Activated CD8-positive, alpha-beta T cell treated with anti-CD3 and anti-CD28 coated beads, Interleukin-2, amount 10 ng/mL, durations not matched to agents 7 days and 5 days (primary cell): ENCODE data around the gene BICC1. TPM values are rescaled to one million over a fixed set of nuclear protein-coding genes. Genes with fewer than 3 reads are reported as not detected.

Source experiments
- ATAC-seq: fragments of 150-1000 bp; cut with Tn5 transposase; one replicate; pipeline ENCODE4 v1.10.0; 2021; ENCODE audit warnings: moderate library complexity
- CTCF ChIA-PET: fragments of 350-600 bp; sonication (Branson Sonifier 250); formaldehyde crosslinking; loops from one replicate; lab custom pipeline; 2021; ENCODE audit warnings: antibody characterized with exemption; lab: Charles Lee
- POLR2A ChIA-PET: fragments of 350-600 bp; sonication (Branson Sonifier 250); formaldehyde crosslinking; loops from one replicate; lab custom pipeline; 2021; ENCODE audit warnings: antibody characterized with exemption; lab: Charles Lee
- DNase-seq: peaks from one replicate; pipeline ENCODE4 v3.0.0-alpha.2; 2020
- H3K27ac Mint-ChIP-seq: one replicate; pipeline ENCODE4 v1.8.0; 2021; ENCODE audit warnings: mild to moderate bottlenecking, mixed read lengths
- H3K27me3 Mint-ChIP-seq: one replicate; pipeline ENCODE4 v1.8.0; 2021; ENCODE audit warnings: low read depth, mixed read lengths
- H3K36me3 Mint-ChIP-seq: one replicate; pipeline ENCODE4 v1.8.0; 2021; ENCODE audit warnings: low read depth, mixed read lengths
- H3K4me1 Mint-ChIP-seq: one replicate; pipeline ENCODE4 v1.8.0; 2021; ENCODE audit warnings: low read depth, mixed read lengths
- H3K4me3 Mint-ChIP-seq: one replicate; pipeline ENCODE4 v1.8.0; 2021; ENCODE audit warnings: mild to moderate bottlenecking, mixed read lengths
- H3K9me3 Mint-ChIP-seq: one replicate; pipeline ENCODE4 v1.8.0; 2022; ENCODE audit warnings: mixed read lengths; ENCODE audit not compliant: insufficient read depth
- total RNA-seq, 2 experiments: library from RNA; stranded (reverse); gene quantifications; one replicate each; pipeline ENCODE4 v1.2.3, GENCODE V29; 2021

Gene BICC1
- total RNA-seq, 2 experiments from 2014 or later = not detected

GRCh38 chr10:58517081-58517480, 4.4 kb downstream of the BICC1 start:
- ChIA-PET POLR2A (no interaction called here), CTCF (interaction anchor here (0.9 kb wide), 1 partner anchor 217 kb away, joined by 3 read pairs; no protein-coding TSS in a partner anchor)
- Mint-ChIP-seq H3K27me3 (peaks cover 40% of the 10 kb centered on the region), H3K36me3 (no peaks in the 10 kb centered on the region), H3K4me3 (no peak overlapping the region), H3K4me1 (peaks cover 9% of the 10 kb centered on the region), H3K27ac (no peak overlapping the region), H3K9me3 (no peaks in the 10 kb centered on the region)
- ATAC-seq = no peak
- no peak for DNase-seq

GRCh38 chr10:58517491-58518355, 5.1 kb downstream of the BICC1 start:
- Mint-ChIP-seq H3K27ac (no peak overlapping the region), H3K4me1 (peaks cover 6% of the 10 kb centered on the region), H3K4me3 (no peak overlapping the region), H3K9me3 (no peaks in the 10 kb centered on the region), H3K27me3 (peaks cover 38% of the 10 kb centered on the region), H3K36me3 (no peaks in the 10 kb centered on the region)
- ChIA-PET CTCF (interaction anchor here (0.9 kb wide), 1 partner anchor 217 kb away, joined by 3 read pairs; no protein-coding TSS in a partner anchor), POLR2A (no interaction called here)
- DNase-seq = no peak
- ATAC-seq = no peak

GRCh38 chr10:58518775-58519174, 6.1 kb downstream of the BICC1 start:
- peaks cover 34% of the 10 kb centered on the region for H3K27me3 Mint-ChIP-seq
- no peaks in the 10 kb centered on the region for H3K36me3 Mint-ChIP-seq
- H3K27ac Mint-ChIP-seq = no peak overlapping the region
- ChIA-PET CTCF (interaction anchor here (1.5 kb wide), 1 partner anchor 12 kb away, joined by 5 read pairs; no protein-coding TSS in a partner anchor), POLR2A (no interaction called here)
- no peaks in the 10 kb centered on the region for H3K9me3 Mint-ChIP-seq
- ATAC-seq (no peak), DNase-seq (no peak)
- H3K4me3 Mint-ChIP-seq = no peak overlapping the region
- H3K4me1 Mint-ChIP-seq = peaks cover 3% of the 10 kb centered on the region

- no peaks in the 10 kb centered on the region for H3K4me1 Mint-ChIP-seq
- H3K9me3 Mint-ChIP-seq = no peaks in the 10 kb centered on the region
- ChIA-PET CTCF (interaction anchor here (0.6 to 1.6 kb wide), 3 partner anchors 115 to 181 kb away, joined by 3 to 7 read pairs (median 3); no protein-coding TSS in a partner anchor), POLR2A (no interaction called here)
- H3K27me3 Mint-ChIP-seq = no peaks in the 10 kb centered on the region
- H3K4me3 Mint-ChIP-seq = no peak overlapping the region
- no peaks in the 10 kb centered on the region for H3K36me3 Mint-ChIP-seq
- ATAC-seq (no peak), DNase-seq (no peak)
- H3K27ac Mint-ChIP-seq = no peak overlapping the region
These were observed 16.5 kb downstream of the BICC1 start for GRCh38 chr10:58529077-58529728.

- DNase-seq = peak; percentile 67
- Mint-ChIP-seq H3K36me3 (no peaks in the 10 kb centered on the region), H3K27me3 (no peaks in the 10 kb centered on the region), H3K4me1 (no peaks in the 10 kb centered on the region), H3K4me3 (no peak overlapping the region), H3K27ac (no peak overlapping the region), H3K9me3 (no peaks in the 10 kb centered on the region)
- ChIA-PET CTCF (interaction anchor here (0.6 to 2.1 kb wide), 12 partner anchors 12 to 1091 kb away, joined by 3 to 7 read pairs (median 4); no protein-coding TSS in a partner anchor), POLR2A (no interaction called here)
- peak; percentile 64 for ATAC-seq
These were observed 18.5 kb downstream of the BICC1 start for GRCh38 chr10:58531084-58531695.

GRCh38 chr10:58535311-58535710, 22.6 kb downstream of the BICC1 start:
- no peak for DNase-seq
- ChIA-PET POLR2A (no interaction called here), CTCF (no interaction called here)
- Mint-ChIP-seq H3K27ac (no peak overlapping the region), H3K4me1 (no peaks in the 10 kb centered on the region), H3K27me3 (no peaks in the 10 kb centered on the region), H3K9me3 (no peaks in the 10 kb centered on the region), H3K36me3 (no peaks in the 10 kb centered on the region), H3K4me3 (no peak overlapping the region)
- no peak for ATAC-seq

- H3K4me1 Mint-ChIP-seq = no peaks in the 10 kb centered on the region
- H3K9me3 Mint-ChIP-seq = no peaks in the 10 kb centered on the region
- no peaks in the 10 kb centered on the region for H3K36me3 Mint-ChIP-seq
- ATAC-seq (no peak), DNase-seq (no peak)
- H3K27ac Mint-ChIP-seq = no peak overlapping the region
- H3K27me3 Mint-ChIP-seq = no peaks in the 10 kb centered on the region
- H3K4me3 Mint-ChIP-seq = no peak overlapping the region
- CTCF ChIA-PET = interaction anchor here (1.0 kb wide), 1 partner anchor 12 kb away, joined by 3 read pairs; no protein-coding TSS in a partner anchor
- POLR2A ChIA-PET = no interaction called here
These were observed 30.5 kb downstream of the BICC1 start for GRCh38 chr10:58543141-58543540.

- Mint-ChIP-seq H3K9me3 (no peaks in the 10 kb centered on the region), H3K27me3 (no peaks in the 10 kb centered on the region), H3K27ac (no peak overlapping the region), H3K36me3 (no peaks in the 10 kb centered on the region), H3K4me3 (no peak overlapping the region), H3K4me1 (no peaks in the 10 kb centered on the region)
- ChIA-PET CTCF (no interaction called here), POLR2A (no interaction called here)
- DNase-seq = no peak
- ATAC-seq = no peak
These were observed 31.5 kb downstream of the BICC1 start for GRCh38 chr10:58544135-58544534.

- ChIA-PET POLR2A (no interaction called here), CTCF (no interaction called here)
- Mint-ChIP-seq H3K4me1 (no peaks in the 10 kb centered on the region), H3K9me3 (no peaks in the 10 kb centered on the region), H3K36me3 (no peaks in the 10 kb centered on the region), H3K4me3 (no peak overlapping the region), H3K27ac (no peak overlapping the region), H3K27me3 (no peaks in the 10 kb centered on the region)
- ATAC-seq (no peak), DNase-seq (no peak)
These were observed 32.8 kb downstream of the BICC1 start for GRCh38 chr10:58545427-58545826.

- H3K9me3 Mint-ChIP-seq = no peaks in the 10 kb centered on the region
- H3K4me3 Mint-ChIP-seq = no peak overlapping the region
- ChIA-PET CTCF (no interaction called here), POLR2A (no interaction called here)
- H3K27me3 Mint-ChIP-seq = peaks cover 2% of the 10 kb centered on the region
- no peak overlapping the region for H3K27ac Mint-ChIP-seq
- no peak for ATAC-seq
- no peaks in the 10 kb centered on the region for H3K4me1 Mint-ChIP-seq
- H3K36me3 Mint-ChIP-seq = no peaks in the 10 kb centered on the region
- DNase-seq = no peak
These were observed 33.5 kb downstream of the BICC1 start for GRCh38 chr10:58546137-58546536.

GRCh38 chr10:58546722-58547445, 34.2 kb downstream of the BICC1 start:
- Mint-ChIP-seq H3K27me3 (peaks cover 5% of the 10 kb centered on the region), H3K4me1 (no peaks in the 10 kb centered on the region), H3K27ac (no peak overlapping the region), H3K4me3 (no peak overlapping the region), H3K36me3 (no peaks in the 10 kb centered on the region), H3K9me3 (no peaks in the 10 kb centered on the region)
- ChIA-PET CTCF (no interaction called here), POLR2A (no interaction called here)
- DNase-seq = no peak
- ATAC-seq = no peak
